Ovary (tissue), 3 donors: ENCODE data around the gene ZNHIT6.

Source experiments
- EP300 ChIP-seq: sonication (generic); formaldehyde crosslinking; IDR thresholded peaks from one replicate; pipeline ENCODE4 v1.6.1; 2017; ENCODE audit warnings: antibody characterized with exemption
- POLR2A ChIP-seq: fragments of 450-650 bp; IDR thresholded peaks from one replicate; pipeline ENCODE4 v1.6.1; 2017; ENCODE audit warnings: antibody characterized with exemption, mild to moderate bottlenecking, moderate library complexity
- TF ChIP-seq, protein P1 (sequence below), 3 donors: fragments of 450-650 bp in 2 of 3; fragments of 200-600 bp in 1 of 3; IDR thresholded peaks; one replicate each; pipeline versions ENCODE4 v1.5.1 to v1.8.0; 2016 to 2022; ENCODE audit warnings: antibody characterized with exemption in 3 of 3, mild to moderate bottlenecking in 1 of 3
- donor health status: DM: no; HTN: no; CAD: no.

DNA sequence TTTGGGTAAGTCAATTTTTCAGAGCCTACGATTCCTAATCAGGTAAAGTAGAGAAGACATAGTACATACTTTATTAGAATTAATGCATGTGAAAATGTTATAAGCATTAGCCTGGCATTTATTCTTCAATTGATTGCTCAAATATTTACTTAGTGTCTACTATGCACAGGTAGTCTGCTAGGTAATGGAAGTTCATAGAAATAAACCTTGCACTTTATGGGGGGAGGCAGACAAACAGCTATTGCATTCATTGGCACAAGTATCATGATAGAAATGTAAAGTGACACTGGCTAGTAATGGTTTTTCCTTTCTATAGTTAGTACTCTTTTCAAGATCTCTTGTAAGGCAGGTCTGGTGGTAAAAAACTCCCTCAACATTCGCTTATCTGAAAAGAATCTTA, 44.9 kb downstream of the ZNHIT6 start:
- TF ChIP-seq, protein P1, sequence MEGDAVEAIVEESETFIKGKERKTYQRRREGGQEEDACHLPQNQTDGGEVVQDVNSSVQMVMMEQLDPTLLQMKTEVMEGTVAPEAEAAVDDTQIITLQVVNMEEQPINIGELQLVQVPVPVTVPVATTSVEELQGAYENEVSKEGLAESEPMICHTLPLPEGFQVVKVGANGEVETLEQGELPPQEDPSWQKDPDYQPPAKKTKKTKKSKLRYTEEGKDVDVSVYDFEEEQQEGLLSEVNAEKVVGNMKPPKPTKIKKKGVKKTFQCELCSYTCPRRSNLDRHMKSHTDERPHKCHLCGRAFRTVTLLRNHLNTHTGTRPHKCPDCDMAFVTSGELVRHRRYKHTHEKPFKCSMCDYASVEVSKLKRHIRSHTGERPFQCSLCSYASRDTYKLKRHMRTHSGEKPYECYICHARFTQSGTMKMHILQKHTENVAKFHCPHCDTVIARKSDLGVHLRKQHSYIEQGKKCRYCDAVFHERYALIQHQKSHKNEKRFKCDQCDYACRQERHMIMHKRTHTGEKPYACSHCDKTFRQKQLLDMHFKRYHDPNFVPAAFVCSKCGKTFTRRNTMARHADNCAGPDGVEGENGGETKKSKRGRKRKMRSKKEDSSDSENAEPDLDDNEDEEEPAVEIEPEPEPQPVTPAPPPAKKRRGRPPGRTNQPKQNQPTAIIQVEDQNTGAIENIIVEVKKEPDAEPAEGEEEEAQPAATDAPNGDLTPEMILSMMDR (IDR thresholded peaks at IDR 0.05): no peak
- TF ChIP-seq POLR2A (no peak), EP300 (no peak)
